Nephron progenitor cell (in vitro differentiated cells): ENCODE measurements around the gene LPP.
A peak's percentile ranks its signal among the peaks of the same experiment; 100 is the strongest.

Experiments
- DNase-seq: peaks from one replicate; pipeline ENCODE4 v3.0.0; 2021
- H3K27ac Mint-ChIP-seq: 2 replicates; pipeline ENCODE4 v1.8.0; 2021; ENCODE audit warnings: mild to moderate bottlenecking, moderate library complexity, mixed read lengths
- H3K27me3 Mint-ChIP-seq: 2 replicates; pipeline ENCODE4 v1.8.0; 2021; ENCODE audit warnings: mild to moderate bottlenecking, low read depth, mixed read lengths; ENCODE audit not compliant: poor library complexity
- H3K36me3 Mint-ChIP-seq: 2 replicates; pipeline ENCODE4 v1.8.0; 2021; ENCODE audit warnings: low read depth, mixed read lengths
- H3K4me1 Mint-ChIP-seq: 2 replicates; pipeline ENCODE4 v1.8.0; 2021; ENCODE audit warnings: mixed read lengths
- H3K4me3 Mint-ChIP-seq: 2 replicates; pipeline ENCODE4 v1.8.0; 2021; ENCODE audit warnings: mild to moderate bottlenecking, moderate library complexity, mixed read lengths
- H3K9me3 Mint-ChIP-seq: 2 replicates; pipeline ENCODE4 v1.8.0; 2021; ENCODE audit warnings: mild to moderate bottlenecking, moderate library complexity, mixed read lengths
- TF ChIP-seq, protein P1 (sequence below): fragments of 200-600 bp; sonication (generic); IDR thresholded peaks from 2 replicates; pipeline ENCODE4 v1.5.0; 2021; ENCODE audit warnings: antibody characterized with exemption

Gene LPP

DNA sequence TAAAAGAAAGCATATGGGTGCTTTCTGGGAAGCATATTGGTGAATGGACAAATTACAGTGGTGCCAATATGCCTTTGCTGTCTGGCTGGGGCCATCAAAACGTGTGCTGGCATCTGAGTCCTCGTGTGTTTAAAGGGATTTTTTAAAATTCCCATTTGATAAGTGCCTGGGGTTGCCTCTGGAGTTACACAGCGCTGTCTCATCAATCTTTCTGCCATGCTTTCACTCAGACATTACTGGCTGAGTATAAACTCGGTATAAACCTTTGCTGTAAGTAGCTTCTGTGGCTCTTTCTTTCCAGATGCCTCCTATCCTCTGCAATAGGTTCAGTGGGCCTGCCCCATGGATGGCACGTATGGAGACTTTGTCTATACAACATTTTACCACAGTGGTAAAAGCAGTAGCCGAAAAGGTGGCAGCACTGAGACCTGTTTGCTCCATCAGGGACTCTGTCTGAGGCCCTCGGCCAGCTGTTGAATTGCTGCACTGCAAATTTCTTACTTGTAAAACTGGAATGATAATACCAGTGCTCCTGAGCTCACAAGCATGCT lies 195.5 kb downstream of the LPP start:
- Mint-ChIP-seq H3K4me3 (no peak overlapping the region), H3K27me3 (no peaks in the 10 kb centered on the region), H3K27ac (no peak overlapping the region), H3K36me3 (no peaks in the 10 kb centered on the region), H3K9me3 (no peaks in the 10 kb centered on the region), H3K4me1 (peaks cover 11% of the 10 kb centered on the region)
- no peak for DNase-seq
- TF ChIP-seq, protein P1, sequence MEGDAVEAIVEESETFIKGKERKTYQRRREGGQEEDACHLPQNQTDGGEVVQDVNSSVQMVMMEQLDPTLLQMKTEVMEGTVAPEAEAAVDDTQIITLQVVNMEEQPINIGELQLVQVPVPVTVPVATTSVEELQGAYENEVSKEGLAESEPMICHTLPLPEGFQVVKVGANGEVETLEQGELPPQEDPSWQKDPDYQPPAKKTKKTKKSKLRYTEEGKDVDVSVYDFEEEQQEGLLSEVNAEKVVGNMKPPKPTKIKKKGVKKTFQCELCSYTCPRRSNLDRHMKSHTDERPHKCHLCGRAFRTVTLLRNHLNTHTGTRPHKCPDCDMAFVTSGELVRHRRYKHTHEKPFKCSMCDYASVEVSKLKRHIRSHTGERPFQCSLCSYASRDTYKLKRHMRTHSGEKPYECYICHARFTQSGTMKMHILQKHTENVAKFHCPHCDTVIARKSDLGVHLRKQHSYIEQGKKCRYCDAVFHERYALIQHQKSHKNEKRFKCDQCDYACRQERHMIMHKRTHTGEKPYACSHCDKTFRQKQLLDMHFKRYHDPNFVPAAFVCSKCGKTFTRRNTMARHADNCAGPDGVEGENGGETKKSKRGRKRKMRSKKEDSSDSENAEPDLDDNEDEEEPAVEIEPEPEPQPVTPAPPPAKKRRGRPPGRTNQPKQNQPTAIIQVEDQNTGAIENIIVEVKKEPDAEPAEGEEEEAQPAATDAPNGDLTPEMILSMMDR = no peak

DNA sequence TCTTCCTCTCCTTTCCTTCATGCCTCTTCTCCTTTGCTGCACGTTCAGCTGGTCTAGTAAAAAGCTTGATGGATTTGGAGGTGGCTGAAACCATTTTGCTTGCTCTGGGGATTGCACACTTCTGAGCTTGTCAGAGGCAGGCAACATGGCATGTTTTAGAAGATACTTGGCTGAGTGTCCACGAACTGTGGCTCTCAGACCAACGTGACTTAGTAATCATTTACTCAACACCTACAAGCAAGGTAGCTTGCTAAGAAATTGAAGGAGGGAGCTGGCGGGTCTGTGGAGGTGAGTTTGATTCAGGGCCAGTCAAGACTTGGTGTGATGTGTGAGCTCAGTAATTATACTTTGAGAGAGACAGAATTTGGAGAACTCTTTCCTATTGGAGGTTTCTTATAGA lies 196.0 kb downstream of the LPP start:
- no peaks in the 10 kb centered on the region for H3K36me3 Mint-ChIP-seq
- TF ChIP-seq, protein P1 = no peak
- no peaks in the 10 kb centered on the region for H3K27me3 Mint-ChIP-seq
- no peak overlapping the region for H3K27ac Mint-ChIP-seq
- peaks cover 11% of the 10 kb centered on the region for H3K4me1 Mint-ChIP-seq
- H3K4me3 Mint-ChIP-seq = no peak overlapping the region
- no peak for DNase-seq
- H3K9me3 Mint-ChIP-seq = no peaks in the 10 kb centered on the region

DNA sequence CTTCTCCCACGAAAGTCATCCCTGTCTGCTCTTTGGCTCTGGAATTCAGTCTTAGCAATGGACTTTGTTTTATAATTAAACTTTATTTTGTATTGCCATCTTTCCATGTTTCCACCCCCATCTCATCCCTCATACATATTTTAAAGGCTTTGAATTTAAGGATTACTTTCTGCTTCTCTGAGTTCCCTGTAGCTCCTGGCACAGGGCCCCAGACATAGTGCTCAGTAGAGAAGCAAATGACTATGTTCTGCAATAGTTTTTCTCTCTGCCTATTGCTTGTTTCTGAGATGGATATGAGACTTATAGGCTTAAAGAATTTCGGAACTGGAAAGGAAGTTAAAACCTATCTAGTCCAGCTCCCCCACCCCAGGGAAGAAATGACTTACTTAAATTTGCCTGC lies 197.0 kb downstream of the LPP start:
- Mint-ChIP-seq H3K9me3 (no peaks in the 10 kb centered on the region), H3K4me3 (no peak overlapping the region), H3K36me3 (peaks cover 4% of the 10 kb centered on the region), H3K4me1 (peaks cover 4% of the 10 kb centered on the region), H3K27ac (no peak overlapping the region), H3K27me3 (no peaks in the 10 kb centered on the region)
- DNase-seq = no peak
- TF ChIP-seq, protein P1 = no peak

DNA sequence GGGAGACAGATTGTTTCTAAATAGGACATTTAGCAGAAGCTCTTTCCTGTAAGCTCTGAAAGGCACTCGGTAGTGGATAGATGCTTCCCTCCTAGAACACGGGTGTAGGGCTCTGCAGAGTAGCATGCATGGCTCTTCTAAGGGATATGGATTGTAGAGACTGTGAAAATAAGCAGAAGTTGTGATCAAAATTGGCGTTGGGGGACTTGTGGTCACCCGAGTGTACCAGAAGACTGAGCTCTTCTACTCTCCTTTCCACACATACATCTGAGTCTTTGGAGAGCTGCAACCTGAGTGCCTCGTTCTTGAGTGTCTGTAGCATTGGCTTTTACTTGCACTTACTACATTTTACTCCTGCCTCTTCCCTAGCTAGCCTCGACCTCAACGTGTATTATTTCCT lies 197.7 kb downstream of the LPP start:
- Mint-ChIP-seq H3K4me3 (no peak overlapping the region), H3K36me3 (peaks cover 4% of the 10 kb centered on the region), H3K27ac (no peak overlapping the region), H3K9me3 (no peaks in the 10 kb centered on the region), H3K27me3 (no peaks in the 10 kb centered on the region), H3K4me1 (peaks cover 4% of the 10 kb centered on the region)
- no peak for DNase-seq
- TF ChIP-seq, protein P1 = no peak

DNA sequence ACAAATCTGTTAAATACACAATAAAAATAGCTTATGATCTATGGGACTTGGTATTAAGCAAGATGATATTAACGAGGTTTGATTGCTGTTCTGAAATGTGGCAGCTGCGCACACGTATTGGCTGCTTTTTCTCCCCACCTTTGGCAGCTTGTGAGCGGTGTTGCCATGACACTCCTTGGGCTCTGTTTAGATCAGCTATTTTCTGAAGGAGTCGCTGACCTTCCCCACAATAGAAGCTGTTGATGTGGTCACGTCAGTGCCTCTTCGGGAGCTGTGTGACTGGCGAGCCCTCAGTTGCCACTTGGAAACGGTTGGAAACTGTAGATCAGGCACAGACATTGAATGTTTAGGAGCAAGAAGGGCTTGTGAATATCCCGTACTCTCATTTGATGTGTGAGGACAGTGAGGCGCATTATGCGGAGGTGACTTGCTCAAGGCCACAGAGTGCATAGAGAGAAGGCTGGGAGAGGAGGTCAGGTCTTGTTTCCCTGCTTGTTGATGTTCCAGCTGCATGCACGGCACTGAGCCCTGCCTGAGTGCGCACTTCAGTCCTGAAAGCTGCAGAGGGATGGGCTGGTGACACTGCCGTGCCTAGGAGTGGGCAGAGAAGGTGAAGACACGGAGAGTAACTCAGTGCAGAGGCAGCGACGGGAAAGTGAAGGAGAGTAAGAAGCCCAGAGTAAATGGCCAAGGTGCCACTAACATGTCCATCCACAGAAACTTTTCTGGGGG lies 198.4 kb downstream of the LPP start:
- H3K4me1 Mint-ChIP-seq = peaks cover 4% of the 10 kb centered on the region
- TF ChIP-seq, protein P1 = no peak

DNA sequence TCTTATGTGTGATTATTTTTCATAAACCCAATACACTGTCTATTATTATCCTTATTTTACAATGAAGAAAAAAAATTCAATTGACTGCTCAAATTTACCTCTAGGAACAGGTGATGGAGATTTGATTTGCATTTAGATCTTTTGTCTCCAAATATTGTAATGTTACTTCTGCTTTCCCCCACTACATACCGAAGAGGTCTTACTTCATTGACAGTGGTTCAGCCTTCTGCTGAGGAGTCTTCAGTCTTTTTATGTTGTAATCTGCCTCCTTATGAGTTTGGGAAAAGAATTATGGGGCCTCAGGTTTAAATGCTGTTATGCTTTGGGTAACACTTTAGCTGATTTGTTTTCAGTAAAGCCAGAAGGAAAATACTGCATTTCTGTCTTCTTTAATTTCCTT lies 199.5 kb downstream of the LPP start:
- peaks cover 9% of the 10 kb centered on the region for H3K4me1 Mint-ChIP-seq
- peaks cover 4% of the 10 kb centered on the region for H3K36me3 Mint-ChIP-seq
- no peak for DNase-seq
- H3K9me3 Mint-ChIP-seq = no peaks in the 10 kb centered on the region
- TF ChIP-seq, protein P1 = no peak
- H3K27me3 Mint-ChIP-seq = no peaks in the 10 kb centered on the region
- H3K4me3 Mint-ChIP-seq = no peak overlapping the region
- H3K27ac Mint-ChIP-seq = no peak overlapping the region

More for the DNA sequence above, 198.4 kb downstream of the LPP start:
- no peaks in the 10 kb centered on the region for H3K27me3 Mint-ChIP-seq
- peaks cover 4% of the 10 kb centered on the region for H3K36me3 Mint-ChIP-seq
- no peak overlapping the region for H3K4me3 Mint-ChIP-seq
- DNase-seq = no peak
- H3K27ac Mint-ChIP-seq = peak overlapping the region; percentile 21
- H3K9me3 Mint-ChIP-seq = no peaks in the 10 kb centered on the region
